Keratinocyte (primary cell): ENCODE data around the gene ING4. TPM values are rescaled to one million over a fixed set of nuclear protein-coding genes. Genes with fewer than 3 reads are reported as not detected.

ENCODE experiments used
- DNase-seq: peaks from one replicate; pipeline ENCODE4 v3.0.0-alpha.2; 2011; ENCODE audit warnings: low read depth, missing footprints, low spot score
- FAIRE-seq: peaks from 2 replicates; lab custom pipeline; 2011; peaks lifted over from hg19 to GRCh38; lab: Jason Lieb, UNC
- H2AFZ ChIP-seq: 2 replicates; pipeline ENCODE4 v1.6.0; 2012; ENCODE audit warnings: low read length, control low read depth, inconsistent platforms; ENCODE audit not compliant: control insufficient read depth
- H3K27ac ChIP-seq: 2 replicates; pipeline ENCODE4 v1.5.1; 2011; ENCODE audit warnings: low read length; ENCODE audit not compliant: control insufficient read depth, insufficient read depth
- H3K27me3 ChIP-seq: 3 replicates; pipeline ENCODE4 v1.6.0; 2011; ENCODE audit warnings: low read length; ENCODE audit not compliant: control insufficient read depth, insufficient read depth; ENCODE audit errors: extremely low read depth
- H3K36me3 ChIP-seq, 2 experiments: 2 replicates in 1 of 2; 3 replicates in 1 of 2; pipeline ENCODE4 v1.5.1; 2011; ENCODE audit warnings: low read length in 2 of 2, mild to moderate bottlenecking in 1 of 2; ENCODE audit not compliant: control insufficient read depth in 2 of 2, insufficient read depth in 2 of 2; ENCODE audit errors: extremely low read depth in 1 of 2
- H3K4me1 ChIP-seq: 3 replicates; pipeline ENCODE4 v1.5.1; 2011; ENCODE audit warnings: low read length; ENCODE audit not compliant: control insufficient read depth, insufficient read depth; ENCODE audit errors: extremely low read depth
- H3K4me2 ChIP-seq: 3 replicates; pipeline ENCODE4 v1.6.0; 2011; ENCODE audit warnings: low read depth, low read length; ENCODE audit not compliant: control insufficient read depth, insufficient read depth; ENCODE audit errors: extremely low read depth
- H3K4me3 ChIP-seq, 3 experiments: fragments of 200-600 bp in 1 of 3; sonication (generic) in 1 of 3; 2 replicates in 2 of 3; 3 replicates in 1 of 3; pipeline ENCODE4 v1.5.1; 2011 to 2016; ENCODE audit warnings: low read length in 3 of 3, mild to moderate bottlenecking in 3 of 3, control low read depth in 2 of 3, inconsistent platforms in 1 of 3, low read depth in 1 of 3, mixed read lengths in 1 of 3, mixed run types in 1 of 3, moderate library complexity in 1 of 3; ENCODE audit not compliant: control insufficient read depth in 2 of 3, insufficient read depth in 2 of 3; ENCODE audit errors: extremely low read depth in 1 of 3
- H3K79me2 ChIP-seq: 2 replicates; pipeline ENCODE4 v1.6.0; 2012; ENCODE audit warnings: low read length; ENCODE audit not compliant: control insufficient read depth, insufficient read depth
- H3K9ac ChIP-seq: 3 replicates; pipeline ENCODE4 v1.6.0; 2011; ENCODE audit warnings: low read length; ENCODE audit not compliant: control insufficient read depth, insufficient read depth; ENCODE audit errors: extremely low read depth
- H3K9me1 ChIP-seq: 3 replicates; pipeline ENCODE4 v1.6.0; 2011; ENCODE audit warnings: low read length; ENCODE audit not compliant: control insufficient read depth, insufficient read depth; ENCODE audit errors: extremely low read depth
- H3K9me3 ChIP-seq: 2 replicates; pipeline ENCODE4 v1.5.1; 2012; ENCODE audit warnings: low read depth, low read length; ENCODE audit not compliant: control insufficient read depth
- H4K20me1 ChIP-seq: 3 replicates; pipeline ENCODE4 v1.6.0; 2011; ENCODE audit warnings: low read length; ENCODE audit not compliant: control insufficient read depth, insufficient read depth; ENCODE audit errors: extremely low read depth
- CTCF ChIP-seq, 3 experiments: IDR thresholded peaks in 1 of 3; conservative IDR thresholded peaks in 1 of 3; optimal IDR thresholded peaks in 1 of 3; 2 replicates in 2 of 3; 3 replicates in 1 of 3; pipeline versions ENCODE3 to v1.5.1; 2011; ENCODE audit warnings: low read length in 3 of 3, mild to moderate bottlenecking in 3 of 3, moderate library complexity in 2 of 3, control low read depth in 1 of 3, inconsistent platforms in 1 of 3; ENCODE audit not compliant: insufficient read depth in 2 of 3; ENCODE audit errors: extremely low read depth in 1 of 3
- EZH2 ChIP-seq: IDR thresholded peaks from one replicate; pipeline ENCODE4 v1.6.1; 2012; ENCODE audit warnings: inconsistent platforms, mild to moderate bottlenecking, low read length, moderate library complexity
- dilution Hi-C: fragments of 300-500 bp; cut with MboI; formaldehyde crosslinking; loops from one replicate; pipeline ENCODE4 v1.7.0; 2020; ENCODE audit warnings: low sequenced_read_pairs; ENCODE audit not compliant: extremely low pct_ligation_motif_present
- polyA plus RNA-seq, 5 experiments: library from polyadenylated mRNA; depleted of rRNA in 3 of 5; stranded (reverse) in 3 of 5; stranded (forward) in 1 of 5; unstranded in 1 of 5; fragments of >200 nt; gene quantifications; 1 replicate in 1 of 5; 2 replicates in 3 of 5; 3 replicates in 1 of 5; pipeline versions ENCODE4 v1.2.1 to v1.2.3, GENCODE V29; 2011 to 2012; ENCODE audit warnings: missing spikeins in 2 of 5, low read depth in 1 of 5, low replicate concordance in 1 of 5

Gene ING4
- polyA plus RNA-seq, 1 donor (not counting 4 experiments of a cell fraction or from before 2014, with no cell fraction given): 30.4 TPM

GRCh38 chr12:6703631-6704030 is 40.7 kb upstream of the ING4 start:
- peaks cover 42% of the 10 kb centered on the region for H3K27me3 ChIP-seq
- H3K27ac ChIP-seq: no peak overlapping the region
- TF ChIP-seq CTCF (optimal IDR thresholded peaks at IDR 0.05 in 1 of 3, IDR thresholded peaks at IDR 0.05 in 1 of 3, conservative IDR thresholded peaks at IDR 0.05 in 1 of 3; ENCODE audit: extremely low read depth in 1 of 3, insufficient read depth in 2 of 3, low read length in 3 of 3) (no peak), EZH2 (no peak)

GRCh38 chr12:6701078-6701768 is 38.3 kb upstream of the ING4 start:
- Histone ChIP-seq H3K4me3 (peak overlapping the region; percentile 6 to 62 (median 35)), H3K27ac (no peak overlapping the region), H3K27me3 (peaks cover 50% of the 10 kb centered on the region), H3K36me3 (no peaks in the 10 kb centered on the region), H3K9me1 (no peaks in the 10 kb centered on the region), H3K79me2 (no peaks in the 10 kb centered on the region), H3K9ac (no peak overlapping the region), H3K4me2 (peak overlapping the region; percentile 77), H2AFZ (no peak overlapping the region), H4K20me1 (no peaks in the 10 kb centered on the region), H3K9me3 (no peaks in the 10 kb centered on the region), H3K4me1 (peaks cover 3% of the 10 kb centered on the region)
- peak; percentile 54 for TF ChIP-seq EZH2
- no peak for TF ChIP-seq CTCF (optimal IDR thresholded peaks at IDR 0.05 in 1 of 3, IDR thresholded peaks at IDR 0.05 in 1 of 3, conservative IDR thresholded peaks at IDR 0.05 in 1 of 3; ENCODE audit: extremely low read depth in 1 of 3, insufficient read depth in 2 of 3, low read length in 3 of 3)
- FAIRE-seq (peak; percentile 5), DNase-seq (no peak)
- dilution Hi-C loops: no loop called here

More at GRCh38 chr12:6703631-6704030, 40.7 kb upstream of the ING4 start:
- no peak overlapping the region for H3K4me2 ChIP-seq
- dilution Hi-C loops: no loop called here
- no peaks in the 10 kb centered on the region for H3K79me2 ChIP-seq
- H3K4me1 ChIP-seq: peaks cover 3% of the 10 kb centered on the region
- no peaks in the 10 kb centered on the region for H3K9me3 ChIP-seq
- no peaks in the 10 kb centered on the region for H3K36me3 ChIP-seq
- H3K4me3 ChIP-seq: no peak overlapping the region
- no peaks in the 10 kb centered on the region for H3K9me1 ChIP-seq
- no peak overlapping the region for H3K9ac ChIP-seq
- FAIRE-seq (no peak), DNase-seq (no peak)
- H4K20me1 ChIP-seq: no peaks in the 10 kb centered on the region
- H2AFZ ChIP-seq: no peak overlapping the region
